Small intestine (tissue), 7 donors: ENCODE measurements around the gene SARDH. TPM values are rescaled to one million over a fixed set of nuclear protein-coding genes. Genes with fewer than 3 reads are reported as not detected.

Experiments
- DNase-seq, 2 donors: peaks; one replicate each; pipeline versions ENCODE4 v3.0.0 to v3.0.0-alpha.2; 2013
- FAIRE-seq: peaks from 2 replicates; lab custom pipeline; 2012; peaks lifted over from hg19 to GRCh38; lab: Jason Lieb, UNC
- H3K27ac ChIP-seq, 3 donors: one replicate each; pipeline ENCODE4 v1.5.1; 2013; ENCODE audit warnings: low read length in 2 of 3, mild to moderate bottlenecking in 2 of 3, control low read depth in 1 of 3, inconsistent platforms in 1 of 3, low read depth in 1 of 3, moderate library complexity in 1 of 3
- H3K27me3 ChIP-seq, 3 donors: one replicate each; pipeline ENCODE4 v1.6.1; 2013; ENCODE audit warnings: low read length in 3 of 3, inconsistent platforms in 1 of 3; ENCODE audit not compliant: control insufficient read depth in 3 of 3, insufficient read depth in 3 of 3
- H3K36me3 ChIP-seq, 3 donors: one replicate each; pipeline ENCODE4 v1.6.1; 2013; ENCODE audit warnings: low read length in 3 of 3, inconsistent platforms in 1 of 3, low read depth in 1 of 3, mild to moderate bottlenecking in 1 of 3, moderate library complexity in 1 of 3; ENCODE audit not compliant: control insufficient read depth in 3 of 3, insufficient read depth in 2 of 3
- H3K4me1 ChIP-seq, 3 donors: one replicate each; pipeline ENCODE4 v1.6.1; 2013; ENCODE audit warnings: low read length in 2 of 3, inconsistent platforms in 1 of 3, low read depth in 1 of 3, mild to moderate bottlenecking in 1 of 3, moderate library complexity in 1 of 3; ENCODE audit not compliant: control insufficient read depth in 3 of 3, insufficient read depth in 2 of 3
- H3K4me3 ChIP-seq, 3 donors: one replicate each; pipeline ENCODE4 v1.5.1; 2013; ENCODE audit warnings: low read length in 3 of 3, control low read depth in 1 of 3, inconsistent platforms in 1 of 3, low read depth in 1 of 3, mild to moderate bottlenecking in 1 of 3, moderate library complexity in 1 of 3
- H3K9me3 ChIP-seq, 2 donors: one replicate each; pipeline ENCODE4 v1.6.1; 2013; ENCODE audit warnings: low read depth in 1 of 2, low read length in 1 of 2; ENCODE audit not compliant: control insufficient read depth in 2 of 2, insufficient read depth in 1 of 2
- WGBS, 3 donors: extraction: QIAGEN DNeasy Blood & Tissue Kit; methylation state at CpG; one replicate each; pipeline ENCODE4 v1.1.7; 2013; 5-methylcytosine and 5-hydroxymethylcytosine counted together
- polyA plus RNA-seq, 4 donors: library from polyadenylated mRNA; stranded (reverse) in 3 of 4; unstranded in 1 of 4; fragments of 200-250 nt in 3 of 4; fragments of 120-200 nt in 1 of 4; gene quantifications; one replicate each; pipeline versions ENCODE4 v1.2.1 to v1.2.3, GENCODE V29; 2013
- donor health status: healthy with polysubstance abuse.
- donor health status: control.
- donor health status: control.
- donor health status: Bipolar disorder and iron deficiency.
- donor health status: healthy.

SARDH gene
- polyA plus RNA-seq, 4 donors = 0.51 to 2.6 (median 0.54) TPM; not detected in 1

DNA sequence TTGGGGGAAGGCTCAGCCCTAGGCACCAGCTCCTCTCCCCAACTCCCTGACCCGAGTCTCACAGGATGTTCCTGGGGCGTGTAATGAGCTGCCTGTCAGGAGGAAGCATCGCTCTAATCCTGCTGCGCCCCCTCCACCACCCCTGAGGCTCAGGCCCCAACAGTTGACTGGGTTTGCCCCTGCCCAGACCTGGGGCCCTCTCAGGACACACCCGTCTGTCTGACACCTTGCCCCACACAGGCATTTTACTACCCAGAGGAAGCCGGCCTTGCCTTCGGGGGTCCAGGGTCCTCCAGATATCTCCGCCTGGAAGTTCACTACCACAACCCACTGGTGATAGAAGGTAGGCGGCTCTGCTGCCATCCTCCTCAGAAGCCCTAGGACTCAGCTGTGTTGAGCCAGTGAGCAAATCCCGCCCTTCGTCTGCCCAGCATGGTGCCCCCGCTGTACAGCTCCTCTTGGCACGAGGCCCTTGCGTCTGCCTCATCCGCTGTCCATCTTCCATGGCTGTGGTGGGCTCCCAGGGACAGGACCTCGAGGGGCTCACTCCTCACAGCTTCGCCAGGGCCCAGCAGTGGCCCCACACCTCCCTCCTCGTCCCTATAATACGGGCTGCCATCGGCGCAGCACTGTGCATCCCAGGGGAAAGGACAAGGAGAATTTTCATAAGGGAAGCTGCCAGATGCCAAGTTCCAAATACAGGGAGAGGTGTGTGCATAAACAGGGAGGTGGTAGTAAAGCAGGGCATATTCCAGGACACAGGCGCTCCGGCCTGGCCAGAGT, 94.0 kb downstream of the SARDH start:
- DNase-seq (no peak), FAIRE-seq (no peak)
- 73 to 82% (median 77%) methylated on average over 23 of the region's 23 CpGs for WGBS, 3 donors
- H3K4me3 ChIP-seq = no peak overlapping the region
- H3K27ac ChIP-seq = no peak overlapping the region
- H3K9me3 ChIP-seq = no peaks in the 10 kb centered on the region
- H3K4me1 ChIP-seq = no peaks in the 10 kb centered on the region
- peaks cover 0 to 8% (median 0%) of the 10 kb centered on the region in 3 donors for H3K27me3 ChIP-seq
- H3K36me3 ChIP-seq = no peaks in the 10 kb centered on the region

DNA sequence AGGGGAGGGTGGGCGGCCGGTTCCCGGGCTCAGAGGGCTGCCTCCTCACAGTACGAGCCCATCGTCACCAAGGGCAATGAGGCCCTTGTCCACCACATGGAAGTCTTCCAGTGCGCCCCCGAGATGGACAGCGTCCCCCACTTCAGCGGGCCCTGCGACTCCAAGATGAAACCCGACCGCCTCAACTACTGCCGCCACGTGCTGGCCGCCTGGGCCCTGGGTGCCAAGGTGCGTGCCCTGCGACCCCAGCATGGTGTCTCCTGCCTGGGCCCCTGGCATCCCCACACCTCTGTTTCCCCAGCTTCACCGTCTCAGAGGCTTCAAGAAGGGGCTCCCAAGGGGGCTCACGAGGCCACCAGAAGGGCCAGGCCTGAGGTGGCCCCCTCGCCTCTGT, 94.8 kb downstream of the SARDH start:
- Histone ChIP-seq H3K27ac (no peak overlapping the region), H3K4me1 (no peaks in the 10 kb centered on the region), H3K4me3 (no peak overlapping the region), H3K9me3 (no peaks in the 10 kb centered on the region), H3K27me3 (peaks cover 0 to 8% (median 0%) of the 10 kb centered on the region in 3 donors), H3K36me3 (no peaks in the 10 kb centered on the region)
- no peak for FAIRE-seq
- DNase-seq = no peak
- WGBS, 3 donors = 82 to 89% (median 85%) methylated on average over 20 of the region's 20 CpGs

DNA sequence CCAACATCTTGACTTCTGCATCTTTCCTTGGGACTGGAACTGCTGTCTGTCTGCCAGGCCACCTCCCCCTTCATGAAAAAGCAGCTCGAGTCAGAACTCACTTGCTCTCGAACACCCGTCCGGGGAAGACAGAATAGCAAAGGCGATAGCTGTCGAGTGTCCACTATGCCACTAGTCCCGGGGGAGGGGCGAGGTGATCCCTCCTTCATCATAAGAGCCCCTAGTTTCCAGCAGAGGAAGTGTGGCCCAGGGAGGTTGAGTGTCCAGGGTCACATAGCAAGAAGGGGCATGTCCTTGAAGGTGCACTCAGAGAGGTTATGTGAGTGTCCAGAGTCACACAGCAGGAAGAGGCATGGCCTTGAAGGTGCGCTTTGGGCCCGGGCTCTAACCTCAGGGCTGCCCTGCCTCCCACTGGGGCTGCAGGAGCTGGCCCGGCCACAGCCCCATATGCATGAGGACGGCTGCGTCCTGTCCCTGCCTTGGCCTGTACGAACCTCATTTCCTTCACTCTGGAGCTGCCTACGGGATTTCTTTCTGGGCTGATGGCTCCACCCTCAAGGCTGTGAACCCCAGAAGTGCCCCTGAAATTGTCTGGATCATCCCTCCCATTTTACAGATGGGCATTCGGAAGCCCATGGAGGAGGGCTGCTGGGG, 95.3 kb downstream of the SARDH start:
- H3K27me3 ChIP-seq = peaks cover 0 to 8% (median 0%) of the 10 kb centered on the region in 3 donors
- H3K9me3 ChIP-seq = no peaks in the 10 kb centered on the region
- H3K36me3 ChIP-seq = no peaks in the 10 kb centered on the region
- no peaks in the 10 kb centered on the region for H3K4me1 ChIP-seq
- H3K4me3 ChIP-seq = no peak overlapping the region
- H3K27ac ChIP-seq = no peak overlapping the region
- 64 to 74% (median 69%) methylated on average over 15 to 16 of the region's 16 CpGs for WGBS, 3 donors
- FAIRE-seq (no peak), DNase-seq (no peak)

DNA sequence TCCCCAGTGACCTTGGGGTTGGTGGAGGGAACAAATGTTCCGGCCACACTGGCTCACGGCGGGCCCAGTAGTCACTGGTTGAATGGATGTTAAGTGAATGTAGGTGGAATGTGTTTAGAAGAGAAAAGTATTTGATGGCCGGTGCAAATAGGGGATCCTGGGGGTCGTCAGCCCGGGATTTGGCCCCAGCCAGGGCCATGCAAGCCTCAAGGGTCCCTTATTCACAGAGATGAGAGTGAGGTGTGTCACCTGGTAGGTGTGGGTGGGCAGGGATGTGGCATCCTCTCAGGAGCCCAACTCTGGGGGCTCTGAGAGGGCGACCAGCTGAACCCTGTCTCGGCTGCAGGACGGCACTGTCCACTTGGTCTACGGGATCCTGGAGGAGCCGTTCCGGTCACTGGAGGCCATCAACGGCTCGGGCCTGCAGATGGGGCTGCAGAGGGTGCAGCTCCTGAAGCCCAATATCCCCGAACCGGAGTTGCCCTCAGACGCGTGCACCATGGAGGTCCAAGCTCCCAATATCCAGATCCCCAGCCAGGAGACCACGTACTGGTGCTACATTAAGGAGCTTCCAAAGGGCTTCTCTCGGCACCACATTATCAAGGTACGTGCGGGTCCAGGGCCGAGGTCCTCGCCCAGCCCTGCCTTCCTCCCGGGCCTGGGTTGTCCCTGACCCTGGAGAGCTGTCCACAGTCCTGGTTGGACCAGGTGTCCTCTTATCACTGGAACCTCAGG, 96.1 kb downstream of the SARDH start:
- no peaks in the 10 kb centered on the region for H3K36me3 ChIP-seq
- H3K27ac ChIP-seq = no peak overlapping the region
- DNase-seq (no peak), FAIRE-seq (no peak)
- H3K9me3 ChIP-seq = no peaks in the 10 kb centered on the region
- H3K4me1 ChIP-seq = no peaks in the 10 kb centered on the region
- H3K4me3 ChIP-seq = no peak overlapping the region
- WGBS, 3 donors = 74 to 87% (median 84%) methylated on average over 25 of the region's 25 CpGs
- peaks cover 0 to 8% (median 0%) of the 10 kb centered on the region in 3 donors for H3K27me3 ChIP-seq

DNA sequence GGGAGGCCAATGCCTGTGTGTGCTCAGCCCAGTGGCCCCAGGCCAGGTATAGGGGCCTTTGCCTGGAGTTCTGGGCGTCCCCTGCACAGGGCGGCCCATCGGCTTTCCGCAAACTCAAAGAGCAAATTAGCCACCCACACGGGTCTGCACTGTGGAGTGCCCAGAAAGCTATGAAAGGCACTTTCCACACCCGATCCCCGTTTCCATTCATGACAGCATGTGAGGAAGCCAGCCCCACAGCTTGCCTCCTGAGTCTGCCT, 96.8 kb downstream of the SARDH start:
- Histone ChIP-seq H3K4me3 (no peak overlapping the region), H3K4me1 (no peaks in the 10 kb centered on the region), H3K36me3 (no peaks in the 10 kb centered on the region), H3K27ac (no peak overlapping the region), H3K9me3 (no peaks in the 10 kb centered on the region), H3K27me3 (peaks cover 0 to 4% (median 0%) of the 10 kb centered on the region in 3 donors)
- WGBS, 3 donors = 74 to 87% (median 77%) methylated on average over 7 of the region's 7 CpGs
- DNase-seq (no peak), FAIRE-seq (no peak)

GRCh38 chr9:133640580-133641395, 97.4 kb downstream of the SARDH start:
- DNase-seq (no peak), FAIRE-seq (no peak)
- WGBS, 3 donors = 69 to 80% (median 70%) methylated on average over 13 of the region's 13 CpGs
- H3K4me3 ChIP-seq = no peak overlapping the region
- H3K36me3 ChIP-seq = no peaks in the 10 kb centered on the region
- H3K27ac ChIP-seq = no peak overlapping the region
- H3K9me3 ChIP-seq = no peaks in the 10 kb centered on the region
- H3K27me3 ChIP-seq = peaks cover 0 to 3% (median 0%) of the 10 kb centered on the region in 3 donors
- no peaks in the 10 kb centered on the region for H3K4me1 ChIP-seq

DNA sequence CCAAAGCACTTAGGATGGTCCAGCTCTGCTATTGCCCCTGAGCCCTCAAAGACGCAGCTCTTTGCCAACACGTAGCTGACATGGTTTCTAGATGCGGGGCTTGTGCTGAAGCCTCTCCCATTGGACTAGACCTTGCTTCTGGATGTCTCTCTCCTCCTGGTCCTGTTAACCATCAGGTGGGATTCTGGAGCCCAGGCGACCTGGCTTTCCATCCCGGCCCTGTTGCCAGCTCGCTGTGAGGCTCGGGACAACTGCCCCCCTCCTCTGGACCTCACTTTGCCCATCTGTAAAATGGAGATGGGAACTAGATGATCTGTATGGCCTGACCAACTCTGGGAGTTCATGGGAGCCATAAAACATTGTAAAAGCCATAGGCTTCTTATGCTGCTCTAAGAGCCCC, 98.0 kb downstream of the SARDH start:
- no peak overlapping the region for H3K27ac ChIP-seq
- FAIRE-seq (no peak), DNase-seq (no peak)
- no peaks in the 10 kb centered on the region for H3K4me1 ChIP-seq
- no peaks in the 10 kb centered on the region for H3K27me3 ChIP-seq
- no peaks in the 10 kb centered on the region for H3K9me3 ChIP-seq
- H3K4me3 ChIP-seq = no peak overlapping the region
- WGBS, 3 donors = 80 to 90% (median 85%) methylated on average over 7 of the region's 7 CpGs
- no peaks in the 10 kb centered on the region for H3K36me3 ChIP-seq

GRCh38 chr9:133639613-133640012, 98.5 kb downstream of the SARDH start:
- FAIRE-seq (no peak), DNase-seq (no peak)
- Histone ChIP-seq H3K4me1 (no peaks in the 10 kb centered on the region), H3K36me3 (no peaks in the 10 kb centered on the region), H3K9me3 (no peaks in the 10 kb centered on the region), H3K4me3 (no peak overlapping the region), H3K27ac (no peak overlapping the region), H3K27me3 (peaks cover 0 to 4% (median 0%) of the 10 kb centered on the region in 3 donors)
- 77 to 90% (median 78%) methylated on average over 8 of the region's 8 CpGs for WGBS, 3 donors
